NCI-H748 treated with DMSO at 0.1 percent for 48 hours (cell line): ENCODE data around the gene LTBP2.

Experiments
- DNase-seq: peaks from one replicate; lab custom pipeline; 2025; lab: John Stamatoyannopoulos, UW

LTBP2 gene

GRCh38 chr14:74638066-74638465 is 26.0 kb upstream of the LTBP2 start:
- DNase-seq: no peak

- DNase-seq: no peak
Observed at GRCh38 chr14:74637178-74637550, 25.1 kb upstream of the LTBP2 start.

- DNase-seq: no peak
Observed at GRCh38 chr14:74636424-74637177, 24.6 kb upstream of the LTBP2 start.

GRCh38 chr14:74635847-74636246 is 23.8 kb upstream of the LTBP2 start:
- DNase-seq: no peak

- DNase-seq: no peak
Observed at GRCh38 chr14:74634964-74635363, 22.9 kb upstream of the LTBP2 start.

GRCh38 chr14:74634481-74634880 is 22.4 kb upstream of the LTBP2 start:
- DNase-seq: no peak

- no peak for DNase-seq
Observed at GRCh38 chr14:74630881-74631690, 19.0 kb upstream of the LTBP2 start.

- no peak for DNase-seq
Observed at GRCh38 chr14:74628418-74628817, 16.4 kb upstream of the LTBP2 start.

GRCh38 chr14:74627076-74627475 is 15.0 kb upstream of the LTBP2 start:
- DNase-seq: no peak

- no peak for DNase-seq
Observed at GRCh38 chr14:74622257-74622656, 10.2 kb upstream of the LTBP2 start.

GRCh38 chr14:74621556-74621955 is 9.5 kb upstream of the LTBP2 start:
- DNase-seq: no peak

GRCh38 chr14:74620923-74621322 is 8.9 kb upstream of the LTBP2 start:
- no peak for DNase-seq

GRCh38 chr14:74620497-74620921 is 8.5 kb upstream of the LTBP2 start:
- DNase-seq: no peak

GRCh38 chr14:74619672-74620131 is 7.7 kb upstream of the LTBP2 start:
- DNase-seq: no peak

- no peak for DNase-seq
Observed at GRCh38 chr14:74618078-74618952, 6.3 kb upstream of the LTBP2 start.

GRCh38 chr14:74616996-74617700 is 5.1 kb upstream of the LTBP2 start:
- DNase-seq: no peak

- DNase-seq: no peak
Observed at GRCh38 chr14:74616507-74616906, 4.5 kb upstream of the LTBP2 start.

GRCh38 chr14:74615735-74616134 is 3.7 kb upstream of the LTBP2 start:
- DNase-seq: no peak

- DNase-seq: no peak
Observed at GRCh38 chr14:74614508-74615495, 2.8 kb upstream of the LTBP2 start.

GRCh38 chr14:74613211-74613914 is 1.3 kb upstream of the LTBP2 start:
- no peak for DNase-seq
